ENCODE results near the gene TMEM151B.

Gene TMEM151B

GRCh38 chr6:44267252-44267651 is 3.0 kb upstream of the TMEM151B start:
- peaks cover 0 to 9% (median 1%) of the 10 kb centered on the region in 4 experiments for H3K36me3 ChIP-seq (ENCODE audit: control insufficient read depth in 4 of 4, insufficient read depth in 4 of 4, low read length in 3 of 4)
- no peak overlapping the region for H3K4me3 ChIP-seq (ENCODE audit: control insufficient read depth in 1 of 7, extremely low read depth in 1 of 7, insufficient read depth in 4 of 7, low read depth in 2 of 7, low read length in 6 of 7)
- ChIA-PET CTCF (interaction anchor here (0.7 to 11.0 kb wide), 19 partner anchors 11 to 123 kb away, joined by 3 to 202 read pairs (median 4); partner anchors contain the start of gene AARS2), POLR2A (interaction anchor here (1.5 kb wide), 1 partner anchor 46 kb away, joined by 4 read pairs; the partner anchor contains the start of gene AARS2)
- H3K4me1 ChIP-seq (ENCODE audit: control extremely low read depth in 1 of 4, control insufficient read depth in 4 of 4, insufficient read depth in 4 of 4, low read length in 3 of 4), result peaks cover 8 to 38% (median 37%) of the 10 kb centered on the region in 4 experiments
- no peaks in the 10 kb centered on the region for H3K9me3 ChIP-seq (ENCODE audit: control extremely low read depth in 1 of 5, control insufficient read depth in 4 of 5, insufficient read depth in 2 of 5, low read depth in 1 of 5, low read length in 4 of 5)
- H3K27ac ChIP-seq (ENCODE audit: insufficient read depth in 1 of 2, low read depth in 1 of 2, low read length in 2 of 2, poor library complexity in 1 of 2, severe bottlenecking in 2 of 2), result no peak overlapping the region
- no peak for DNase-seq
- peaks cover 3 to 34% (median 18%) of the 10 kb centered on the region in 5 experiments for H3K27me3 ChIP-seq (replicated peaks in 2 of 5; ENCODE audit: control insufficient read depth in 4 of 5, insufficient read depth in 5 of 5, low read length in 4 of 5)
- 85% methylated on average over 4 of the region's 10 CpGs for WGBS (ENCODE audit: insufficient coverage)

- peaks cover 8 to 29% (median 28%) of the 10 kb centered on the region in 4 experiments for H3K4me1 ChIP-seq (ENCODE audit: control extremely low read depth in 1 of 4, control insufficient read depth in 4 of 4, insufficient read depth in 4 of 4, low read length in 3 of 4)
- peaks cover 3 to 43% (median 27%) of the 10 kb centered on the region in 5 experiments for H3K27me3 ChIP-seq (replicated peaks in 2 of 5; ENCODE audit: control insufficient read depth in 4 of 5, insufficient read depth in 5 of 5, low read length in 4 of 5)
- POLR2A ChIA-PET, result interaction anchor here (0.9 to 1.5 kb wide), 3 partner anchors 33 to 45 kb away, joined by 3 to 4 read pairs (median 4); partner anchors contain the start of gene AARS2
- 56% methylated on average over 2 of the region's 5 CpGs for WGBS (ENCODE audit: insufficient coverage)
- no peaks in the 10 kb centered on the region for H3K9me3 ChIP-seq (ENCODE audit: control extremely low read depth in 1 of 5, control insufficient read depth in 4 of 5, insufficient read depth in 2 of 5, low read depth in 1 of 5, low read length in 4 of 5)
- peak; percentile 47 to 64 (median 56) for DNase-seq
- CTCF ChIA-PET, result interaction anchor here (0.7 to 11.0 kb wide), 29 partner anchors 11 to 149 kb away, joined by 3 to 202 read pairs (median 4); partner anchors contain the start of genes AARS2, SLC35B2 and SPATS1
- H3K36me3 ChIP-seq (ENCODE audit: control insufficient read depth in 4 of 4, insufficient read depth in 4 of 4, low read length in 3 of 4), result peaks cover 0 to under 1% (median 0%) of the 10 kb centered on the region in 4 experiments
- no peak overlapping the region for H3K4me3 ChIP-seq (ENCODE audit: control insufficient read depth in 1 of 7, extremely low read depth in 1 of 7, insufficient read depth in 4 of 7, low read depth in 2 of 7, low read length in 6 of 7)
- H3K27ac ChIP-seq (ENCODE audit: insufficient read depth in 1 of 2, low read depth in 1 of 2, low read length in 2 of 2, poor library complexity in 1 of 2, severe bottlenecking in 2 of 2), result no peak overlapping the region
Measured at GRCh38 chr6:44268095-44268628, 2.1 kb upstream of the TMEM151B start.

- H3K27me3 ChIP-seq (replicated peaks in 2 of 5; ENCODE audit: control insufficient read depth in 4 of 5, insufficient read depth in 5 of 5, low read length in 4 of 5), result peaks cover 3 to 54% (median 37%) of the 10 kb centered on the region in 5 experiments
Measured at GRCh38 chr6:44269178-44269920, 901 bp upstream of the TMEM151B start.

GRCh38 chr6:44270526-44271405 is 516 bp downstream of the TMEM151B start:
- 10% methylated on average over 15 of the region's 90 CpGs for WGBS (ENCODE audit: insufficient coverage)
- Histone ChIP-seq H3K4me1 (ENCODE audit: control extremely low read depth in 1 of 4, control insufficient read depth in 4 of 4, insufficient read depth in 4 of 4, low read length in 3 of 4) (peaks cover 2 to 16% (median 10%) of the 10 kb centered on the region in 4 experiments), H3K9me3 (ENCODE audit: control extremely low read depth in 1 of 5, control insufficient read depth in 4 of 5, insufficient read depth in 2 of 5, low read depth in 1 of 5, low read length in 4 of 5) (peaks cover 0 to 4% (median 0%) of the 10 kb centered on the region in 5 experiments), H3K27ac (ENCODE audit: insufficient read depth in 1 of 2, low read depth in 1 of 2, low read length in 2 of 2, poor library complexity in 1 of 2, severe bottlenecking in 2 of 2) (no peak overlapping the region), H3K36me3 (ENCODE audit: control insufficient read depth in 4 of 4, insufficient read depth in 4 of 4, low read length in 3 of 4) (no peaks in the 10 kb centered on the region), H3K27me3 (replicated peaks in 2 of 5; ENCODE audit: control insufficient read depth in 4 of 5, insufficient read depth in 5 of 5, low read length in 4 of 5) (peaks cover 3 to 66% (median 39%) of the 10 kb centered on the region in 5 experiments), H3K4me3 (ENCODE audit: control insufficient read depth in 1 of 7, extremely low read depth in 1 of 7, insufficient read depth in 4 of 7, low read depth in 2 of 7, low read length in 6 of 7) (peak overlapping the region in 4 of 7 experiments; percentile 20 to 55 (median 33))
- no peak for DNase-seq
- CTCF ChIA-PET, result interaction anchor here (0.6 to 11.0 kb wide), 4 partner anchors 33 to 107 kb away, joined by 3 to 202 read pairs (median 4); no protein-coding TSS in a partner anchor
- POLR2A ChIA-PET, result interaction anchor here (0.6 kb wide), 1 partner anchor 25 kb away, joined by 3 read pairs; no protein-coding TSS in a partner anchor

More at GRCh38 chr6:44269178-44269920, 901 bp upstream of the TMEM151B start:
- Histone ChIP-seq H3K27ac (ENCODE audit: insufficient read depth in 1 of 2, low read depth in 1 of 2, low read length in 2 of 2, poor library complexity in 1 of 2, severe bottlenecking in 2 of 2) (no peak overlapping the region), H3K4me3 (ENCODE audit: control insufficient read depth in 1 of 7, extremely low read depth in 1 of 7, insufficient read depth in 4 of 7, low read depth in 2 of 7, low read length in 6 of 7) (no peak overlapping the region), H3K36me3 (ENCODE audit: control insufficient read depth in 4 of 4, insufficient read depth in 4 of 4, low read length in 3 of 4) (no peaks in the 10 kb centered on the region), H3K9me3 (ENCODE audit: control extremely low read depth in 1 of 5, control insufficient read depth in 4 of 5, insufficient read depth in 2 of 5, low read depth in 1 of 5, low read length in 4 of 5) (no peaks in the 10 kb centered on the region), H3K4me1 (ENCODE audit: control extremely low read depth in 1 of 4, control insufficient read depth in 4 of 4, insufficient read depth in 4 of 4, low read length in 3 of 4) (peaks cover 2 to 17% (median 16%) of the 10 kb centered on the region in 4 experiments)
- WGBS (ENCODE audit: insufficient coverage), result no CpG with 5 or more reads among the region's 1 CpG
- no peak for DNase-seq
- ChIA-PET CTCF (interaction anchor here (0.9 to 11.0 kb wide), 16 partner anchors 10 to 150 kb away, joined by 3 to 202 read pairs (median 6); partner anchors contain the start of genes AARS2 and SPATS1), POLR2A (no interaction called here)

GRCh38 chr6:44271406-44271723 is 1.1 kb downstream of the TMEM151B start:
- 92% methylated on average over 6 of the region's 6 CpGs for WGBS (ENCODE audit: insufficient coverage)
- POLR2A ChIA-PET, result no interaction called here
- H3K36me3 ChIP-seq (ENCODE audit: control insufficient read depth in 4 of 4, insufficient read depth in 4 of 4, low read length in 3 of 4), result no peaks in the 10 kb centered on the region

GRCh38 chr6:44271914-44272313 is 1.7 kb downstream of the TMEM151B start:
- CTCF ChIA-PET, result interaction anchor here (0.7 to 11.0 kb wide), 2 partner anchors 32 to 64 kb away, joined by 3 to 202 read pairs; no protein-coding TSS in a partner anchor
- no peak for DNase-seq
- WGBS (ENCODE audit: insufficient coverage), result 93% methylated on average over 2 of the region's 3 CpGs
- Histone ChIP-seq H3K36me3 (ENCODE audit: control insufficient read depth in 4 of 4, insufficient read depth in 4 of 4, low read length in 3 of 4) (no peaks in the 10 kb centered on the region), H3K9me3 (ENCODE audit: control extremely low read depth in 1 of 5, control insufficient read depth in 4 of 5, insufficient read depth in 2 of 5, low read depth in 1 of 5, low read length in 4 of 5) (peaks cover 0 to 4% (median 0%) of the 10 kb centered on the region in 5 experiments), H3K27ac (ENCODE audit: insufficient read depth in 1 of 2, low read depth in 1 of 2, low read length in 2 of 2, poor library complexity in 1 of 2, severe bottlenecking in 2 of 2) (no peak overlapping the region), H3K27me3 (replicated peaks in 2 of 5; ENCODE audit: control insufficient read depth in 4 of 5, insufficient read depth in 5 of 5, low read length in 4 of 5) (peaks cover 3 to 77% (median 40%) of the 10 kb centered on the region in 5 experiments), H3K4me3 (ENCODE audit: control insufficient read depth in 1 of 7, extremely low read depth in 1 of 7, insufficient read depth in 4 of 7, low read depth in 2 of 7, low read length in 6 of 7) (no peak overlapping the region), H3K4me1 (ENCODE audit: control extremely low read depth in 1 of 4, control insufficient read depth in 4 of 4, insufficient read depth in 4 of 4, low read length in 3 of 4) (peaks cover 0 to 21% (median 10%) of the 10 kb centered on the region in 4 experiments)
- POLR2A ChIA-PET, result no interaction called here

More at GRCh38 chr6:44271406-44271723, 1.1 kb downstream of the TMEM151B start:
- CTCF ChIA-PET, result interaction anchor here (0.7 to 11.0 kb wide), 2 partner anchors 32 to 65 kb away, joined by 3 to 202 read pairs; no protein-coding TSS in a partner anchor
- Histone ChIP-seq H3K4me3 (ENCODE audit: control insufficient read depth in 1 of 7, extremely low read depth in 1 of 7, insufficient read depth in 4 of 7, low read depth in 2 of 7, low read length in 6 of 7) (peak overlapping the region in 1 of 7 experiments; percentile 55), H3K27ac (ENCODE audit: insufficient read depth in 1 of 2, low read depth in 1 of 2, low read length in 2 of 2, poor library complexity in 1 of 2, severe bottlenecking in 2 of 2) (no peak overlapping the region), H3K4me1 (ENCODE audit: control extremely low read depth in 1 of 4, control insufficient read depth in 4 of 4, insufficient read depth in 4 of 4, low read length in 3 of 4) (peaks cover 0 to 19% (median 11%) of the 10 kb centered on the region in 4 experiments), H3K27me3 (replicated peaks in 2 of 5; ENCODE audit: control insufficient read depth in 4 of 5, insufficient read depth in 5 of 5, low read length in 4 of 5) (peaks cover 3 to 71% (median 39%) of the 10 kb centered on the region in 5 experiments), H3K9me3 (ENCODE audit: control extremely low read depth in 1 of 5, control insufficient read depth in 4 of 5, insufficient read depth in 2 of 5, low read depth in 1 of 5, low read length in 4 of 5) (peaks cover 0 to 4% (median 0%) of the 10 kb centered on the region in 5 experiments)
- DNase-seq, result no peak
